HG02973 (cell line): Measurements from ENCODE around the gene TBC1D16.
"Not testable (repeated sequence)": the region's sequence is repeated elsewhere in the genome, so short reads cannot be mapped to it uniquely, and the experiment has no call there.

Experiments used
- ATAC-seq: cut with Tn5 transposase; IDR thresholded peaks from one replicate; pipeline ENCODE4 v1.9.1; 2021; ENCODE audit warnings: moderate library complexity; ENCODE audit not compliant: unreplicated experiment

Gene TBC1D16

DNA sequence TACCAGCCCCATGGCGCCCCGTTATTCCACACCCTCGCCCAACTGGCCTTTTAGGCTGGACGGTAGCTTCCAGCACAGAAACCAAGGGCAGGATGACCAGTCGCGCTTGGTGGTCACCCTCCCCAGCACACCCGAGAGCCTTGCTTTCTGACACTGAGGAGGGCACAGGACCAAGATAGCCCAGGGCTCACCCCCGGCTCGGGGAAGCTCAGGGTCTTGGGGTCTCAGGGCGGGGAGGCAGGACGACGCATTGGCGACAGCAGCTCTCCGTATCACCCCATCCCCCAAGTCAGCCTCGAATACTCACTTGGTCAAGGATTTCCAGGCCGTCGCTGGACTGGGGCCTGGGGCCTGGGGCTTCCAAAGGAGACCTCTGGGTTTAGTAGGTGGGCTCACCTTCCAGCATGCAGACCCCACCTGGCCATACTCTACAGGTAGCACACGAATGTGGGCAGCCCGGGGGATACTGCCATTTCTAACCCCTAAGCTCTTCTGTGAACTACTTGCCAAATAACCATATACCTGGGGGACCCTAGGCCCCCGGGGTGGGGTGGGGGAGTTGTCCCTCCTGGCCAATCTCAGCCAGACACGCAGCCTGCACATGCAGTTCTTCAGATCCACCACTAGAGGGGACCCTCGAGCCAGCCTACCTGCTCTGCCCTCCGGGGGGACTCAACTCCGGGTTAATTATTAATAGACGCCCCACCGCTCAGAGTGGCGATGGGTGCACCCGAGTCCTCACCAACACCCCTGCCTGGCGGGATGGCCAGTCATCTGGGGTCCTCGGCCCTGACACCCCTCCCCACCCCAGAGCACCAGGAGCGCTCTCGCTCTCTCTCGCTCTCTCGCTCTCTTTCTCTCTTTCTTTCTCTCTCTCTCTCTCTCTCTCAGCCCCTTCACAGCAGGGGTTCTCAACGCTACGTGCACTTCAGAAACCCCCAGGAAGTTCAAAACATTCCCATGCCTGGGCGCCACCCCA is 30.0 kb downstream of the TBC1D16 start:
- no peak for ATAC-seq

DNA sequence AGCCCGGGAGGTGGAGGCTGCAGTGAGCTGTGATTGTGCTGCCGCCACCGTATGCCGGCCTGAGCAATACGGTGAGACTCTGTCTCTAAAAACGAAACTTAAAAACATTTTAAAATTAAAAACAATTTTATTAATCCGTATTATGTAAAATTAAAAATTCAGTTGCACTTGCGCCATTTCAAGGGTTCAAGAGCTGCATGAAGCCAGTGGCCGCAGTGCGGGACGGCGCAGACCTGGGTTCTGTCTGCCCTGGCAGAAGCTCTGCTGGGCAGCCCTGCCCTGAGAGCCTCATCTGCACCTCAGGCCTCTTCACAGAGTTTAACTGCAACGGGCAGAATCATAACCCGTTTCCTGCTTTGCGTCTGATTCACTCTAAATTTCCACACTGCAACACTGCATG is 31.7 kb downstream of the TBC1D16 start:
- no peak for ATAC-seq

- no peak for ATAC-seq
Measured at GRCh38 chr17:80002690-80003490, 32.8 kb downstream of the TBC1D16 start.

- no peak for ATAC-seq
Measured at GRCh38 chr17:80002070-80002641, 33.5 kb downstream of the TBC1D16 start.

DNA sequence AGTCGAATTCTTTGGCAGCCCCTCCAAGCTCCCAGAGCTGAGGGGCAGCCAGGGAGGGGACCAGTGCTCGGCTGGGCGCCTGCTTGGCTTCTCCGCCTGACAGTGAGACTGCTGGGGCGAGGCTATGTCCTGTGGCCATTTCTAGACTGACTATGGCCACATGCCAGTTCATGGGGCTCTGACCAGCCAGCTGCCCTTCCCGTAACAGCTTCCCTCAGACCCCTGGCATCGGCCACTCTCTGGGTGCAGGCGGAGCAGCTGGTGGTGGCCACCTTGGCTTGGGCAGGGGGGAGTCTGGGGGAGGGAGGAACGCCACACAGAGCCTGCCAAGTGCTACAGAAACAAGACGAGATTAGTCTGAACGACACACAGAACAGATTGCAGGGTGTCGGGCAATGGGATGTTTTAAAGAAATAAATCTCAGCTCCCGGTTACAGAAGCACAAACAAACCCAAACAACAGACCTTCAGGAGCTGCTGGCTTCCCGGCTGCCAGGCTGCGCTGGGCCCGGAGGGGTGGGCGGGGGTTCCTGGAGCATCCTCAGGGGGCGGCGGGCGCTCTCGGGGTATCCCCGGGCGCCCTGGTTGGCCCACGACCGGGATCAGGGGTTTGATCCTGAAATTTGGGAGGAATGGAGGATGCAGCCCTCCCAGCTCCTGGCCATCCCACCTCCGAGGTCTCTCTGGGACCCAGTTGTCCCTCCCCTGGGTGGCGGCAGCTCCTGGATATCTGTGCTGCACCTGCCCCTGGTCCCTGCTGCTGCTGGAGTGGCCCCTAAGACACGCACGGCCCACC is 34.5 kb downstream of the TBC1D16 start:
- no peak for ATAC-seq

DNA sequence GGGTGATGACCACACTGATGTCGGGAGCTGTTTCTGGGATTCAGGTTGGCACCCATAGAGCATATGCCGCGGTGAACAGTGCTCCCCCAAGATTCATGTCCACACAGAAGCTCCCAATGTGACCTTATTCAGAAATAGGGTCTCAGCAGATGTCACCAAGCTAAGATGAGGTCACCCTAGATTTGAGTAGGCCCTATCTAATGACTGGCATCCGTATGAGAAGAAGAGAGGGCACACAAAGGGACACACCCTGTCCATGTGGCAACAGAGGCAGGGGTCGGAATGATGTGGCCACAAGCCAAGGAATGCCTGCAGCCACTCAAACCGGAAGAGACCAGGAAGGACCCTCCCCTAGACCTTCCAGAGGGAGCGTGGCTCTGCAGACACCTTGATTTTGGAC is 35.5 kb downstream of the TBC1D16 start:
- ATAC-seq, result no peak

- ATAC-seq, result no peak
Measured at GRCh38 chr17:79997011-79997660, 38.5 kb downstream of the TBC1D16 start.

DNA sequence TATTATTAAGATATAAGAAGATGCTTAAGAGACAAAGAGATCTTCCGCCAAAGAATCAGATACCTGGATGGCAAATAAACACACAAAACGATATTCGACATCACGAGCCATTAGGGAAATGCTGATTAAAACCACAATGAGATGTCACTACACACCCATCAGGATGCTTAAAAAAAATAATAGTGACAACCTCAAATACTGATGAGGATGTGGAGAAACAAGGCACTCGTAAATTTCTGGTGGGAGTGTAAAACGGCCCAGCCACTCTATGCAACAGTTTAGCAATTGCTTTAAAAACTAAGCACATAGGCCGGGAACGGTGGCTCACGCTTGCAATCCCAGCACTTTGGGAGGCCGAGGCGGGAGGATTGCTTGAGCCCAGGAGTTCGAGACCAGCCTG is 39.4 kb downstream of the TBC1D16 start:
- no peak for ATAC-seq

DNA sequence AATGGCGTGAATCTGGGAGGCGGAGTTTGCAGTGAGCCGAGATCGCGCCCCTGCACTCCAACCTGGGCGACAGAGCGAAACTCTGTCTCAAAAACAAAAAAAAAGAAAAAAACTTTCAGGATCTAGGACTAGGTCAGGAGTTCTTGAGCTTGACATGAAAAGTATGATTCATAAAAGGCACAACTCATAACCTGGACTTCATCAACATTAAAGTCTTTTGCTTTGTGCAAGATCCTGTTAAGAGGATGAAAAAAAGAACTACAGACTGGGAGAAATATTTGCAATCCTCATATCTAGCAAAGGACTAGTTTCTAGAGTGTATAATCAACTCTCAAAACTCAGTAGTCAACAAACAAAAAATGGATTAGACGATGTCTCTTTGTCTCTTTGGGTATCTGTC is 40.0 kb downstream of the TBC1D16 start:
- ATAC-seq, result no peak

- ATAC-seq, result no peak
Measured at GRCh38 chr17:79994602-79995001, 41.1 kb downstream of the TBC1D16 start.

GRCh38 chr17:79994228-79994569 is 41.5 kb downstream of the TBC1D16 start:
- ATAC-seq, result not testable (repeated sequence)

- ATAC-seq, result no peak
Measured at GRCh38 chr17:79993390-79994227, 42.1 kb downstream of the TBC1D16 start.

- ATAC-seq, result no peak
Measured at GRCh38 chr17:79992649-79993389, 42.9 kb downstream of the TBC1D16 start.

GRCh38 chr17:79991924-79992648 is 43.6 kb downstream of the TBC1D16 start:
- ATAC-seq, result no peak

- no peak for ATAC-seq
Measured at GRCh38 chr17:79991140-79991923, 44.3 kb downstream of the TBC1D16 start.

- ATAC-seq, result no peak
Measured at GRCh38 chr17:79990704-79991103, 45.0 kb downstream of the TBC1D16 start.

- ATAC-seq, result no peak
Measured at GRCh38 chr17:79990051-79990592, 45.5 kb downstream of the TBC1D16 start.
